AG08396 (cell line): ENCODE data around the gene CEACAM7.
"Not testable (repeated sequence)": the region's sequence is repeated elsewhere in the genome, so short reads cannot be mapped to it uniquely, and the experiment has no call there.

Experiments
- DNase-seq: peaks from one replicate; pipeline ENCODE4 v3.0.0; 2012; ENCODE audit warnings: low spot score, mixed read lengths

CEACAM7 gene

GRCh38 chr19:41688098-41688497, at the start of gene CEACAM7:
Gene CEACAM7, minus strand, starts transcription at chr19:41688270. Its CDS starts 105 bp downstream, at chr19:41688165.
- DNase-seq: no peak

GRCh38 chr19:41735071-41735600, 47.1 kb upstream of the CEACAM7 start:
- DNase-seq: no peak

GRCh38 chr19:41734585-41734984, 46.5 kb upstream of the CEACAM7 start:
- no peak for DNase-seq

GRCh38 chr19:41734156-41734555, 46.1 kb upstream of the CEACAM7 start:
- no peak for DNase-seq

- no peak for DNase-seq
Measured at GRCh38 chr19:41726493-41726892, 38.4 kb upstream of the CEACAM7 start.

GRCh38 chr19:41720103-41720502, 32.0 kb upstream of the CEACAM7 start:
- DNase-seq: no peak

GRCh38 chr19:41718761-41719160, 30.7 kb upstream of the CEACAM7 start:
- no peak for DNase-seq

GRCh38 chr19:41714598-41714997, 26.5 kb upstream of the CEACAM7 start:
- DNase-seq: no peak

GRCh38 chr19:41711376-41712261, 23.5 kb upstream of the CEACAM7 start:
- DNase-seq: no peak

- no peak for DNase-seq
Measured at GRCh38 chr19:41709951-41710645, 22.0 kb upstream of the CEACAM7 start.

- not testable (repeated sequence) for DNase-seq
Measured at GRCh38 chr19:41709516-41709915, 21.4 kb upstream of the CEACAM7 start.

GRCh38 chr19:41708481-41708880, 20.4 kb upstream of the CEACAM7 start, which contains the start of gene CEACAM5:
Gene CEACAM5, plus strand, starts transcription at chr19:41708626. Its CDS starts 106 bp downstream, at chr19:41708732.
- no peak for DNase-seq

- DNase-seq: no peak
Measured at GRCh38 chr19:41707871-41708371, 19.9 kb upstream of the CEACAM7 start.

- no peak for DNase-seq
Measured at GRCh38 chr19:41707502-41707812, 19.4 kb upstream of the CEACAM7 start.

- peak; percentile 58 for DNase-seq
Measured at GRCh38 chr19:41706741-41707501, 18.9 kb upstream of the CEACAM7 start.

- DNase-seq: no peak
Measured at GRCh38 chr19:41705393-41706174, 17.5 kb upstream of the CEACAM7 start.

- no peak for DNase-seq
Measured at GRCh38 chr19:41703602-41704293, 15.7 kb upstream of the CEACAM7 start.

GRCh38 chr19:41702171-41702651, 14.1 kb upstream of the CEACAM7 start:
- DNase-seq: no peak

- no peak for DNase-seq
Measured at GRCh38 chr19:41701401-41702075, 13.5 kb upstream of the CEACAM7 start.
